ENCODE data around the gene PHRF1. TPM values are rescaled to one million over a fixed set of nuclear protein-coding genes. Genes with fewer than 3 reads are reported as not detected.

PHRF1 gene
- total and polyA plus RNA-seq, 4 donors: 2.4 to 25.2 (median 18.8) TPM

GRCh38 chr11:626475-627307, 50.4 kb downstream of the PHRF1 start, which contains the start of gene SCT:
Gene SCT, minus strand, starts transcription at chr11:627181. Its CDS starts 38 bp downstream, at chr11:627143.
- 41% methylated on average over 72 of the region's 72 CpGs for WGBS
- Histone ChIP-seq H3K9ac (ENCODE audit: low read depth in 1 of 2, low read length in 2 of 2) (no peak within 1 kb of the TSS), H3K4me1 (ENCODE audit: control insufficient read depth in 4 of 4, insufficient read depth in 4 of 4, low read length in 3 of 4) (peaks cover 4 to 21% (median 9%) of the 10 kb centered on the region in 4 donors), H3K27ac (ENCODE audit: low read depth in 1 of 2, low read length in 2 of 2) (no peak within 1 kb of the TSS), H3K36me3 (ENCODE audit: control insufficient read depth in 4 of 4, insufficient read depth in 3 of 4, low read depth in 1 of 4, low read length in 3 of 4) (peaks cover 0 to 2% (median 0%) of the 10 kb centered on the region in 4 donors), H3K9me3 (ENCODE audit: control insufficient read depth in 4 of 4, low read length in 3 of 4) (no peaks in the 10 kb centered on the region), H3K4me3 (ENCODE audit: low read depth in 1 of 3, low read length in 3 of 3) (no peak within 1 kb of the TSS), H3K27me3 (ENCODE audit: control insufficient read depth in 4 of 4, insufficient read depth in 4 of 4, low read length in 3 of 4) (no peaks in the 10 kb centered on the region)
- DNase-seq (ENCODE audit: low spot score): no peak
- no peak for TF ChIP-seq YY1 (IDR thresholded peaks at IDR 0.05)
- no peak for TF ChIP-seq NR2F2 (IDR thresholded peaks at IDR 0.05)
- TF ChIP-seq, protein P1, sequence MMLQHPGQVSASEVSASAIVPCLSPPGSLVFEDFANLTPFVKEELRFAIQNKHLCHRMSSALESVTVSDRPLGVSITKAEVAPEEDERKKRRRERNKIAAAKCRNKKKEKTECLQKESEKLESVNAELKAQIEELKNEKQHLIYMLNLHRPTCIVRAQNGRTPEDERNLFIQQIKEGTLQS (IDR thresholded peaks at IDR 0.05): no peak

DNA sequence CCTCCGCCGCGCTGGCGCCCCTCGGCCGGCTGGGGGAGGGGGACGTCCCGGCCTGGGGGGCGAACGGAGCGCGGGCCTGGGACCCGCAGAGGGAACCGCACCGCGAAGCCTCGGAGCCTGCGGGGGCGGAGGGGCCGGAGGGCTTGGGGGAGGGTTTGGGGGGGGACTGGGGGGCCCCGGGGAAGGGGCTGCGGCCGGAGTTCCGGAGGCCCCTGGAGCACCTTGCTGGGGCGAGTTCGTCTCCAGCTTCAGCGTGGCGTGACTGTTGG, 51.0 kb downstream of the PHRF1 start:
- no peak overlapping the region for H3K9ac ChIP-seq (ENCODE audit: low read depth in 1 of 2, low read length in 2 of 2)
- H3K36me3 ChIP-seq (ENCODE audit: control insufficient read depth in 4 of 4, insufficient read depth in 3 of 4, low read depth in 1 of 4, low read length in 3 of 4): peaks cover 0 to 2% (median 0%) of the 10 kb centered on the region in 4 donors
- no peak overlapping the region for H3K27ac ChIP-seq (ENCODE audit: low read depth in 1 of 2, low read length in 2 of 2)
- no peaks in the 10 kb centered on the region for H3K9me3 ChIP-seq (ENCODE audit: control insufficient read depth in 4 of 4, low read length in 3 of 4)
- DNase-seq (ENCODE audit: low spot score): no peak
- WGBS: 47% methylated on average over 28 of the region's 28 CpGs
- no peaks in the 10 kb centered on the region for H3K27me3 ChIP-seq (ENCODE audit: control insufficient read depth in 4 of 4, insufficient read depth in 4 of 4, low read length in 3 of 4)
- TF ChIP-seq FOXA2 (IDR thresholded peaks at IDR 0.05) (no peak), EGR1 (IDR thresholded peaks at IDR 0.05; ENCODE audit: low read depth in 2 of 2) (no peak), SP1 (IDR thresholded peaks at IDR 0.05) (no peak), JUND (IDR thresholded peaks at IDR 0.05) (no peak), ZBTB33 (IDR thresholded peaks at IDR 0.05) (no peak)
- no peak overlapping the region for H3K4me3 ChIP-seq (ENCODE audit: low read depth in 1 of 3, low read length in 3 of 3)
- H3K4me1 ChIP-seq (ENCODE audit: control insufficient read depth in 4 of 4, insufficient read depth in 4 of 4, low read length in 3 of 4): peaks cover 4 to 21% (median 9%) of the 10 kb centered on the region in 4 donors

- H3K9ac ChIP-seq (ENCODE audit: low read depth in 1 of 2, low read length in 2 of 2): no peak overlapping the region
- TF ChIP-seq, protein P2, sequence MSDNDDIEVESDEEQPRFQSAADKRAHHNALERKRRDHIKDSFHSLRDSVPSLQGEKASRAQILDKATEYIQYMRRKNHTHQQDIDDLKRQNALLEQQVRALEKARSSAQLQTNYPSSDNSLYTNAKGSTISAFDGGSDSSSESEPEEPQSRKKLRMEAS (IDR thresholded peaks at IDR 0.05): no peak
- TF ChIP-seq HNF4G (IDR thresholded peaks at IDR 0.05) (no peak), NR2F2 (IDR thresholded peaks at IDR 0.05) (no peak), HNF4A (conservative IDR thresholded peaks at IDR 0.05) (no peak), JUND (IDR thresholded peaks at IDR 0.05) (no peak), SP1 (IDR thresholded peaks at IDR 0.05) (no peak), FOXA2 (IDR thresholded peaks at IDR 0.05) (no peak), TAF1 (conservative IDR thresholded peaks at IDR 0.05) (no peak), REST (IDR thresholded peaks at IDR 0.05) (no peak), RAD21 (IDR thresholded peaks at IDR 0.05) (no peak), YY1 (IDR thresholded peaks at IDR 0.05) (no peak), RXRA (IDR thresholded peaks at IDR 0.05) (no peak), ZBTB33 (IDR thresholded peaks at IDR 0.05) (no peak), FOXA1 (IDR thresholded peaks at IDR 0.05) (no peak)
- TF ChIP-seq, protein P1 (IDR thresholded peaks at IDR 0.05): no peak
- TF ChIP-seq, protein P3, sequence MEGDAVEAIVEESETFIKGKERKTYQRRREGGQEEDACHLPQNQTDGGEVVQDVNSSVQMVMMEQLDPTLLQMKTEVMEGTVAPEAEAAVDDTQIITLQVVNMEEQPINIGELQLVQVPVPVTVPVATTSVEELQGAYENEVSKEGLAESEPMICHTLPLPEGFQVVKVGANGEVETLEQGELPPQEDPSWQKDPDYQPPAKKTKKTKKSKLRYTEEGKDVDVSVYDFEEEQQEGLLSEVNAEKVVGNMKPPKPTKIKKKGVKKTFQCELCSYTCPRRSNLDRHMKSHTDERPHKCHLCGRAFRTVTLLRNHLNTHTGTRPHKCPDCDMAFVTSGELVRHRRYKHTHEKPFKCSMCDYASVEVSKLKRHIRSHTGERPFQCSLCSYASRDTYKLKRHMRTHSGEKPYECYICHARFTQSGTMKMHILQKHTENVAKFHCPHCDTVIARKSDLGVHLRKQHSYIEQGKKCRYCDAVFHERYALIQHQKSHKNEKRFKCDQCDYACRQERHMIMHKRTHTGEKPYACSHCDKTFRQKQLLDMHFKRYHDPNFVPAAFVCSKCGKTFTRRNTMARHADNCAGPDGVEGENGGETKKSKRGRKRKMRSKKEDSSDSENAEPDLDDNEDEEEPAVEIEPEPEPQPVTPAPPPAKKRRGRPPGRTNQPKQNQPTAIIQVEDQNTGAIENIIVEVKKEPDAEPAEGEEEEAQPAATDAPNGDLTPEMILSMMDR (IDR thresholded peaks at IDR 0.05; ENCODE audit: low read depth, low read length, missing input control): no peak
These were observed 51.8 kb downstream of the PHRF1 start for GRCh38 chr11:628056-628455.

More at GRCh38 chr11:628056-628455, 51.8 kb downstream of the PHRF1 start:
- WGBS: 94% methylated on average over 31 of the region's 31 CpGs
- Histone ChIP-seq H3K4me1 (ENCODE audit: control insufficient read depth in 4 of 4, insufficient read depth in 4 of 4, low read length in 3 of 4) (peaks cover 4 to 21% (median 9%) of the 10 kb centered on the region in 4 donors), H3K9me3 (ENCODE audit: control insufficient read depth in 4 of 4, low read length in 3 of 4) (no peaks in the 10 kb centered on the region), H3K36me3 (ENCODE audit: control insufficient read depth in 4 of 4, insufficient read depth in 3 of 4, low read depth in 1 of 4, low read length in 3 of 4) (peaks cover 0 to under 1% (median 0%) of the 10 kb centered on the region in 4 donors), H3K27ac (ENCODE audit: low read depth in 1 of 2, low read length in 2 of 2) (no peak overlapping the region), H3K4me3 (ENCODE audit: low read depth in 1 of 3, low read length in 3 of 3) (no peak overlapping the region), H3K27me3 (ENCODE audit: control insufficient read depth in 4 of 4, insufficient read depth in 4 of 4, low read length in 3 of 4) (no peaks in the 10 kb centered on the region)
- no peak for DNase-seq (ENCODE audit: low spot score)
